ENCODE measurements around the gene SGK2. TPM values are rescaled to one million over a fixed set of nuclear protein-coding genes. Genes with fewer than 3 reads are reported as not detected.

The SGK2 gene
- total RNA-seq, result 0.41 TPM

- DNase-seq (ENCODE audit: low spot score in 2 of 2) (no peak), FAIRE-seq (no peak)
Measured at GRCh38 chr20:43558412-43559146, at the start of gene SGK2. Gene SGK2, plus strand, starts transcription at chr20:43559027. Its CDS starts 7,469 bp downstream, at chr20:43566496.

GRCh38 chr20:43511879-43512278 is 46.9 kb upstream of the SGK2 start:
- no peak for FAIRE-seq
- no peak for DNase-seq (ENCODE audit: low spot score in 2 of 2)

DNA sequence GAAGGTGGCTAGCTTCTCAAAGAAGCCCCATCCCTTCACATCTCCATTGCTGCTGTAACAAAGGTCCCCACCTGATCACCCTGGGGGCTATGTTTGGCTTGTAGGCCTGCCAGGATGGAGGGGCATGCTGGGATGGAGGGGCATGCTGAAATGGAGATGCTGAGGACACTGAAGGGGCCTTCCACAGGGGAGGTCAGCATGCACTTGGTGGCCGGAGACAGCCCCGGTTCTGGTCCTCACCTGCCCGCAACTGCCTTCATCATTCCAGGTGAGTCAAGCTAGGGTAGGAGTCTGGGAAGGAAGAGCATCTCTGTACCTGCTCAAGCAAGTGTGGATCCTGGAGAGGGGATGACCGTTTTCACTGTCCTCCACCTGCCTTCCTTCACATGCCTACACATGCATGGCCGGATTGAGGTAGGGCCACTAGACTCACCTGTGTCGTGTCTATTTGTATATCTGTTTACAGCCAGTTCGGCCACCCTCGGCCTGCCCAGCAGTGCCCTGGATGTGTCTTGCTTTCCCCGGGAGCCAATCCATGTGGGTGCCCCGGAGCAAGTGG is 45.4 kb upstream of the SGK2 start:
- no peak for DNase-seq (ENCODE audit: low spot score in 2 of 2)
- FAIRE-seq, result no peak

DNA sequence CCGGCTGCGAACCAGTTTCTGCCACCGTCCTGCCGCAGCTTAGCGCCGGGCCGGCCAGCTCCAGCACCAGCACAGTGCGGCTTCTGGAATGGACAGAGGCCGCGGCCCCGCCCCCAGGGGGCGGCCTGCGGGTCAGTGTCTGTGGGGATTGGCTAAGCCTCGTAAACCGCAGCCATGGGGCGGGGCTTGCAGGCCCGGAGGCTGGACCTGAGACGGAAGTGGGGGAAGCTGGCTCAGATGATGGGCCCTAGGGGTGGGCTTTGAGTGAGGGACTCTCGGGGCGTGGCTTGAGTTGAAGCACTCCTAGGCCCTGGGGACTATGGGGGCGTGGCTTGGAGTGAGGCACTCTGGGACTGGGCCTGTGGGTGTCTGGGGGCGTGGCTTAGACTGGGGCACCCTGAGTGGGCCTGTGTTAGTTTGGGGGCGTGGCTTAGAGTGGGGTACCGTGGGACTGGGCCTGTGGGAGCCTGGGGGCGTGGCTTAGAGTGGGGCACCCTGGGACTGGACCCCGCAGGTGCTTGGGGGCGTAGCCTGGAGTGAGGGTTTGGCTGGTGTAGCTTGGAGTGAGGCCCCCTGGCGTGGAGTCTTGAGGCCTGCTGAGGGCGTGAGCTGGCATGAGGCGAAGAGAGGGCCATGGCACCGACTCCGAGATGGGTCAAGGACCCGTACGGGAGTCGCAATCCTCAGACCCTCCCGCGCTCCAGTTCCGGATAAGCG is 44.7 kb upstream of the SGK2 start:
- FAIRE-seq (peak; percentile 76), DNase-seq (ENCODE audit: low spot score in 2 of 2) (peak; percentile 92)

GRCh38 chr20:43514648-43514999 is 44.2 kb upstream of the SGK2 start:
- no peak for FAIRE-seq

GRCh38 chr20:43515628-43516027 is 43.2 kb upstream of the SGK2 start:
- FAIRE-seq (no peak), DNase-seq (ENCODE audit: low spot score in 2 of 2) (no peak)

More at GRCh38 chr20:43514648-43514999, 44.2 kb upstream of the SGK2 start:
- no peak for DNase-seq (ENCODE audit: low spot score in 2 of 2)

DNA sequence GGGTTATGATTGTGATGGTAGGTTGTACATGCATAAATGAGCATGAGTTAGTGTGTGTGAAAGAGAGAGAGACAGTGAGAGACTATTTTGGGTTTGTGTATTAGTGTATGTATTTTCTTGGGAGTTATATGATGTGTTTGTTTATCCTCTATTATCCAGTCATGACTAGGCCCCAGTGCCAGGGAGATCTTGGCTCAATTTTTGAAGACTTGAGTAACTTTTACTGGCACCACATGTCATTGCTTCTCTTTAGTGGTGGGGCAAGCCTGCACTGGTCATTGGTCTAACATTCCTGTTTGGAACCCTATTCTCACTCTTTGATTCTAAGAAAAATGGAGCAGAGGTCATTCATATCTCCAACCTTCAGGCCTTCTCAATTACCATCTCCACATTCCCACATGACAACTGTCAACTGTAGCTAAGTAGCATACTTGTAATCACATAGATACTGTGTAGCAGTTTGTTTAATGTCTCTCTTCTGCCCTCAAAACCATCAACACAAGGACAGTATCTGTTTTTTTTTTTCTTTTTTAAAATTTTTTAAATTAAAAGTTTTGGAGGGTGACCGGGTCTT is 42.5 kb upstream of the SGK2 start:
- no peak for FAIRE-seq
- DNase-seq (ENCODE audit: low spot score in 2 of 2), result no peak

DNA sequence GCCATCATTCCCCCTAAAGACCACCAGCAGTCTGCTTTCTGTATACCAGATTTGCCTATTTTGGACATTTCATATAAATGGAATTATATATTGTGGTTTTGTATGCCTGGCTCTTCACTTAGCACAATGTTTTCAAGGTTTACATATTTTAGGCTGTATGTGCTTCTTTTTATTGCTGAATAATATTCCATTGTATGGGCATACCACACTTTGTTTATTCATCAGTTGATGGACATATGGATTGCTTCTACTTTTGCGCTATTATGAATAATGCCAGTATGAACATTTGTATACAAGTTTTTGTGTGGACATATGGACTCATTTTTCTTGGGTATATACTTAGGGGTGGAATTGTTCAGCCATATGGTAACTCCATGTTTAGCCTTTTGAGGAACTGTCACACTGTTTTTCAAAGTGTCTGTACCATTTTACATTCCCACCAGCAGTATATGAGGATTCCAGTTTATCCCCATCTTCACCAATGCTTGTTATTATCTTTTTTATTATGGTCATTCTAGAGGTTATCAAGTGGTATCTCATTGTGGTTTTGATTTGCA is 38.7 kb upstream of the SGK2 start:
- FAIRE-seq (no peak), DNase-seq (ENCODE audit: low spot score in 2 of 2) (no peak)

DNA sequence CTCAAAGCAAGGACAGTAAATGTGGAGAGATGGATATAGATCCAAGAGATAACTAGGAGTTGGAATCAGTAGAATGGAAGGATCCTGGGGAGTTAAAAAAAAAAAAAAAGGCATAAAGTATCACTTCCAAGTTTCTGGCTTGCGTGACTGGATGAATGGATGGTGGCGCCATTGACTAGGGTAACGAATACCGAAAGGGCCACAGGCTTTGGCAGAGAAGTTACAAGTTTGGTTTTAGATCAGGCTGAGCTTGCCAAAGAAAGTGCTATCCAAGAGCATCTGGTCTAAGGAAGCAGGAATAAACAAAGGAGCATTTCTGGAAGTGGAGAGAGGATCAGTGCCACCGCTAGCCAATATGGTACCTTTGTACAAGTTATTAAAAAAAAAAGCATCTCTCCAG is 33.8 kb upstream of the SGK2 start:
- no peak for DNase-seq (ENCODE audit: low spot score in 2 of 2)
- FAIRE-seq, result no peak

DNA sequence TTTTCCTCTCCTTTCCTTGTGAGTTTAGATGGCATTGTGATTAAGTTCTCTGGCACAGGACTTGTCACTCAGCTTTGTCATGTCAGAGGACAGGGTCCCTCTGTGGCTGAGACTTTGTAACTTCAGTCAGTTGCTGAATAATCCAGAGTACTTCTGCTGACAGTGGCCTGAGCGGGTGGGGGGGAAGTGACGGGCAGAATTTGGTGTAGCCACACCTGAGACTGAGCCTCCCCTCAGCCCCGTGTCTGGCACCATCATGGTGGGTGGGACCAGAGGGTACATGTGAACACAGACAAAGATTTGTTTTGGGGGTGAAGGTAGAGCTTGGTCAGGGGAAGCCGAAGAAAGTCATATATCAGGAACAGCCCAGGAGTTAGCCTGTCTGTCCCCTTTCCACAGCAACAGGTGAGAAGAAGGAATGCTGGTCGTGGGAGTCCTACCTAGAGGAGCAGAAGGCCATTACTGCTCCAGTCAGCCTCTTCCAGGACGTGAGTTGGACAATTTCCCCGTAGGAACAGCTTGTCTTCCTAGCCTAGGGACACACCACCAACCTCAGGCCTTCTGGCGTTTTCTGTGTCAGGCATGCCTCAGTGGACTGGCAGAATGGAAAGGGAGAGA is 30.5 kb upstream of the SGK2 start:
- no peak for DNase-seq (ENCODE audit: low spot score in 2 of 2)
- no peak for FAIRE-seq

- DNase-seq (ENCODE audit: low spot score in 2 of 2) (no peak), FAIRE-seq (no peak)
Measured at GRCh38 chr20:43529051-43529450, 29.8 kb upstream of the SGK2 start.

DNA sequence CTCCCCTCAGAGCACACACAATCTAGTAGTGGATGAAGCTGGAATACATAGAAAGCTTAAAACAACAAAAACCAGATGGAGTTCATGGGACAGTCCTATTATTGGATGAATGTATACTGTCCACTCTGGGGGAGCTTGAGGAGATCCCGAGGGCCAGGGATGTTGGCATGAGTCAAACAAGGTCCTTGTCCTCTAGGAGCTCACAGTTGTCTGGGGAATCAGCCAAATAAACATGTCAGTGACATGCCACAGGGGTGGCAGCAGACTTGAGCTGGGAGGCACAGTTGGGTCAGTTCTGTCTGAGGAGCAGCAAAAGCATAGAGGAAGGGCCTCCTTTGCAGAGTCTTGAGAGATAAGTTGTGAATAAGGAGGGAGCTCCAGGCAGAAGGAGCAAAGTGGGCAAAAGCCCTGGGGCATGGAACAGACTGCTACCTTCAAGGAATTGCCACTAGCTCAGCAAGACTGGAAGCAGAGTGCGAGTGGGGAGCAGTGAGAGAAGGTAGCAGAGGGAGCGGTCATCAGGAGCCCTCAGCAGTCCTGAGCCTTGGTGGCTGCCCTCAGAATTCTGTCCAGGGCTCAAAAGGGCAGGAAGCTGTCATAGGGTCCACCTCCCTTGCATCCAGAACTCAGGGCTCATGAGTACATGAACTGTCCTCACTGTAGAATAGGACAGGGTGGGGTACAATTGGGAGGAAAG is 29.2 kb upstream of the SGK2 start:
- DNase-seq (ENCODE audit: low spot score in 2 of 2) (no peak), FAIRE-seq (no peak)

DNA sequence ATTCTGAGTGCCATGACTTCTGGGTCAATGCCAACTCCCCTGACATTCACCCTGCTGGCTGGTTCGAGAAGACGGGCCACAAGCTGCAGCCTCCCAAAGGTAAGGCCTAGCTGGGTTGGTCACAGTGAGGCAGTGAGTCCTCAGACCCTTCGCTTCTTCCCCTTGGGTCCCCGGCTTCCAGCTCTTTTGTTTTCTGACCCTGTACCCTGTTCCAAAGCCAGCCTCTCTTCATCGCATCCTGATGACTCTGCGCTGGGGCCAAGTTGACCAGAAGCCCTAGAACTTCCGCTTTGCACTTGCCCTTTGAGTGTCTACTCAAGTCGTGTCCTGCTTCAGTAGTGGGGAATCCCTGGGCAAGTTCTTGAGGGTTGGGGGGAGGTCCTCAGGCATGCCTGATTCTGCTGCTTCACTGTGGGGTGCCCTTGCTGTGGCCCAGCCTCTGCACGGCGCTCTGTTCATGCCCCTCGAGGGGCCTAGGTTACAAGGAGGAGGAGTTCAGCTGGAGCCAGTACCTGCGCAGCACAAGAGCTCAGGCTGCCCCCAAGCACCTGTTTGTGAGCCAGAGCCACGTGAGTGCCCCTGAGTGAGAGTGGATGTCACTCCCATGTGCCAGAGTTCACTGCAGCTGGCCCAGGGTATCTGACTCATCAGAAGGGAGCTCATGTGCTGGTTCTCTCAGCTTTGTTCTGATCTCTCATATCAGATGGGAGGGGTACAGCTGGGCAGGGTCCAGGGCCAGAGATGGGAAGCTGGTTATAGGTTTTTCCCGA is 28.3 kb upstream of the SGK2 start:
- DNase-seq (ENCODE audit: low spot score in 2 of 2) (no peak), FAIRE-seq (no peak)

DNA sequence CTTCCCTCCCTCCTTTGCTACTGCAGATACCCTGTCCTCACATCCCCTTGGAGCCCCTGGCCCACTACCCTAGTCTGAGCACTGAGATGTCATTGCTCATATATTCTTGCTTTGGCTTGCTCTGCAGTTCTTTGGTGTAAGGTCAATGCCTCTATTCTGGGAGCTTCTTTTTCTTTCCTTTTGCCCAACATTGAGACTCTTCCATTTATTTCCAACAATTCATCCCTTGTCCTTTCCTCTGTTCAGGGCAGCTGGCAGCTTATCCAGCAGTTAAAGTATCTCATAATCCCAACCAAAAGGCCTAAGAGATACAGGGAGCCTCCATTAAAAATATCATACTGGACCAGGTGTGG is 27.8 kb upstream of the SGK2 start:
- DNase-seq (ENCODE audit: low spot score in 2 of 2) (no peak), FAIRE-seq (no peak)

- DNase-seq (ENCODE audit: low spot score in 2 of 2), result no peak
- no peak for FAIRE-seq
Measured at GRCh38 chr20:43532416-43533055, 26.3 kb upstream of the SGK2 start.

- FAIRE-seq, result no peak
- DNase-seq (ENCODE audit: low spot score in 2 of 2), result no peak
Measured at GRCh38 chr20:43533060-43533459, 25.8 kb upstream of the SGK2 start.

DNA sequence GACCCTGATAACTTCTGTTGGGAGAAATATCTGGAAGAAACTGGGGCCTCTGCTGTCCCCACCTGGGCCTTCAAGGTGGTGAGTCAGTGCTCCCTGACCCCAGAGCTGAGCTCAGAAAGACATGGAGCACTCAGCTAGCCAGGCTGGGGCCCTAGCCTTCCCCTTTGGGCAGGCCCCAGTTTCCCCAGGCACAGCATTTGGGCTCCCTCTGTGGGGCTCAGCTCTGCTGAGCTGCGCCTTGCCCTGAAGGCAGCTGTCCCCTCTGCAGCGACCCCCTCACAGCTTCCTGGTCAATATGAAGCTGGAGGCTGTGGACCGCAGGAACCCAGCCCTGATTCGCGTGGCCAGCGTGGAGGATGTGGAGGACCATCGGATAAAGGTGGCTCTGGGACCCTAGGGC is 24.8 kb upstream of the SGK2 start:
- no peak for FAIRE-seq
- no peak for DNase-seq (ENCODE audit: low spot score in 2 of 2)

DNA sequence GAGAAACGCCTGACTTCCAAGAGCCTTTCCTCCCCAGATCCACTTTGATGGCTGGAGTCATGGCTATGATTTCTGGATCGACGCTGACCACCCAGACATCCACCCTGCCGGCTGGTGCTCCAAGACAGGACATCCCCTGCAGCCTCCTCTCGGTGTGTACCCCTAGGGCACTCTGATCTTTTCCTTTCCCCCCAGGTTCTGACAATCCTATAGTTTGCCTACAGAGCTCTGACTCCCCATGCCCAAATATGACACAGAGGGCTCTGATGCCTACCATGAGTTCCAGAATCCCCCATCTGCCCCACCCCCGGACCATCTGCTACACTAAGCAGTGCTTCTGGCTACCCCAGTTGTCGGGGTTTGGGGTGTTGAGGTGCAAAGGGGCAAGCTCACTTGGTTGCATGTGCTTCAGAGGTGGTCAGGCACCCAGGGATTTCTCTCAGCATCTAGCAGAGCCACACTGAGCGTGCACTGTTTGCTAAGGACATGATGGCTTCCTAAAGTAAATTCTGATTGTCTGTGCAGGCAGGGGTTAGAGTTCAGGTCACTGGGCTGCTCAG is 24.0 kb upstream of the SGK2 start:
- DNase-seq (ENCODE audit: low spot score in 2 of 2) (no peak), FAIRE-seq (no peak)
